Skeletal muscle satellite cell (primary cell): Measurements from ENCODE around the gene CDC42BPB. TPM values are rescaled to one million over a fixed set of nuclear protein-coding genes. Genes with fewer than 3 reads are reported as not detected.

Source experiments
- H3K27me3 ChIP-seq: 2 replicates; pipeline ENCODE4 v1.7.0; 2013; ENCODE audit warnings: low read length; ENCODE audit not compliant: control insufficient read depth, insufficient read depth
- H3K36me3 ChIP-seq: 2 replicates; pipeline ENCODE4 v1.7.0; 2013; ENCODE audit warnings: mild to moderate bottlenecking, control low read depth, low read length; ENCODE audit not compliant: insufficient read depth
- H3K4me1 ChIP-seq: 2 replicates; pipeline ENCODE4 v1.7.0; 2013; ENCODE audit warnings: low read length; ENCODE audit not compliant: control insufficient read depth, insufficient read depth
- H3K4me2 ChIP-seq: 2 replicates; pipeline ENCODE4 v1.7.0; 2013; ENCODE audit warnings: mild to moderate bottlenecking, low read length
- H3K4me3 ChIP-seq: 2 replicates; pipeline ENCODE4 v1.7.0; 2013; ENCODE audit warnings: low read length
- H3K9ac ChIP-seq: 2 replicates; pipeline ENCODE4 v1.7.0; 2013; ENCODE audit warnings: mild to moderate bottlenecking, low read depth, low read length, moderate library complexity
- H3K9me3 ChIP-seq: replicated peaks from 2 replicates; pipeline ENCODE4 v1.7.0; 2013; ENCODE audit warnings: mild to moderate bottlenecking, control low read depth, low read length
- total RNA-seq: library from RNA; depleted of rRNA; stranded (reverse); fragments of >200 nt; gene quantifications from 2 replicates; pipeline ENCODE4 v1.2.3, GENCODE V29; 2012; rRNA removed

Gene CDC42BPB
- 76.8 and 85.8 TPM in 2 replicates for total RNA-seq

- H3K4me3 ChIP-seq: peak within 1 kb of the TSS; percentile 99
- H3K4me2 ChIP-seq: peak within 1 kb of the TSS; percentile 100
- H3K9ac ChIP-seq: peak within 1 kb of the TSS; percentile 98
- no peaks in the 10 kb centered on the region for H3K27me3 ChIP-seq
- peaks cover 4% of the 10 kb centered on the region for H3K36me3 ChIP-seq
- H3K4me1 ChIP-seq: peaks cover 24% of the 10 kb centered on the region
- H3K9me3 ChIP-seq: no peaks in the 10 kb centered on the region
These were observed at the start of gene CDC42BPB for GRCh38 chr14:103057372-103058163. Gene CDC42BPB (minus strand): TSS chr14:103057549. CDS start chr14:103057173, 376 bp downstream.

- no peak overlapping the region for H3K9ac ChIP-seq
- peaks cover 19% of the 10 kb centered on the region for H3K27me3 ChIP-seq
- peaks cover 26% of the 10 kb centered on the region for H3K4me1 ChIP-seq
- H3K4me2 ChIP-seq: no peak overlapping the region
- no peaks in the 10 kb centered on the region for H3K9me3 ChIP-seq
- H3K4me3 ChIP-seq: no peak overlapping the region
- H3K36me3 ChIP-seq: no peaks in the 10 kb centered on the region
These were observed 48.3 kb upstream of the CDC42BPB start for GRCh38 chr14:103105580-103106150.

GRCh38 chr14:103104654-103105452, 47.5 kb upstream of the CDC42BPB start:
- peaks cover 18% of the 10 kb centered on the region for H3K4me1 ChIP-seq
- no peak overlapping the region for H3K9ac ChIP-seq
- no peak overlapping the region for H3K4me2 ChIP-seq
- H3K36me3 ChIP-seq: no peaks in the 10 kb centered on the region
- H3K9me3 ChIP-seq: no peaks in the 10 kb centered on the region
- peaks cover 19% of the 10 kb centered on the region for H3K27me3 ChIP-seq
- no peak overlapping the region for H3K4me3 ChIP-seq

- Histone ChIP-seq H3K9ac (no peak overlapping the region), H3K27me3 (peaks cover 19% of the 10 kb centered on the region), H3K4me3 (no peak overlapping the region), H3K4me2 (no peak overlapping the region), H3K4me1 (peaks cover 15% of the 10 kb centered on the region), H3K9me3 (no peaks in the 10 kb centered on the region), H3K36me3 (no peaks in the 10 kb centered on the region)
These were observed 47.0 kb upstream of the CDC42BPB start for GRCh38 chr14:103104389-103104653.

GRCh38 chr14:103103461-103104388, 46.4 kb upstream of the CDC42BPB start:
- H3K9ac ChIP-seq: no peak overlapping the region
- H3K9me3 ChIP-seq: no peaks in the 10 kb centered on the region
- H3K4me2 ChIP-seq: peak overlapping the region; percentile 87
- peaks cover 19% of the 10 kb centered on the region for H3K27me3 ChIP-seq
- no peaks in the 10 kb centered on the region for H3K36me3 ChIP-seq
- peaks cover 13% of the 10 kb centered on the region for H3K4me1 ChIP-seq
- peak overlapping the region; percentile 63 for H3K4me3 ChIP-seq

GRCh38 chr14:103102689-103103260, 45.4 kb upstream of the CDC42BPB start:
- peaks cover 28% of the 10 kb centered on the region for H3K27me3 ChIP-seq
- no peak overlapping the region for H3K4me3 ChIP-seq
- no peak overlapping the region for H3K4me2 ChIP-seq
- peaks cover 5% of the 10 kb centered on the region for H3K4me1 ChIP-seq
- no peak overlapping the region for H3K9ac ChIP-seq
- no peaks in the 10 kb centered on the region for H3K36me3 ChIP-seq
- no peaks in the 10 kb centered on the region for H3K9me3 ChIP-seq

- H3K9ac ChIP-seq: no peak overlapping the region
- peaks cover 33% of the 10 kb centered on the region for H3K27me3 ChIP-seq
- H3K9me3 ChIP-seq: no peaks in the 10 kb centered on the region
- H3K36me3 ChIP-seq: no peaks in the 10 kb centered on the region
- H3K4me2 ChIP-seq: no peak overlapping the region
- peaks cover 5% of the 10 kb centered on the region for H3K4me1 ChIP-seq
- no peak overlapping the region for H3K4me3 ChIP-seq
These were observed 44.8 kb upstream of the CDC42BPB start for GRCh38 chr14:103101963-103102688.

GRCh38 chr14:103101257-103101962, 44.1 kb upstream of the CDC42BPB start:
- Histone ChIP-seq H3K27me3 (peaks cover 38% of the 10 kb centered on the region), H3K9ac (no peak overlapping the region), H3K36me3 (no peaks in the 10 kb centered on the region), H3K4me1 (peaks cover 5% of the 10 kb centered on the region), H3K4me2 (no peak overlapping the region), H3K9me3 (no peaks in the 10 kb centered on the region), H3K4me3 (no peak overlapping the region)

- peaks cover 5% of the 10 kb centered on the region for H3K4me1 ChIP-seq
- no peaks in the 10 kb centered on the region for H3K9me3 ChIP-seq
- H3K9ac ChIP-seq: no peak overlapping the region
- H3K36me3 ChIP-seq: no peaks in the 10 kb centered on the region
- no peak overlapping the region for H3K4me2 ChIP-seq
- peaks cover 35% of the 10 kb centered on the region for H3K27me3 ChIP-seq
- H3K4me3 ChIP-seq: no peak overlapping the region
These were observed 43.2 kb upstream of the CDC42BPB start for GRCh38 chr14:103100281-103101121.
